Psoas muscle (tissue), 8 donors: ENCODE data around the gene SPANXN2. TPM values are rescaled to one million over a fixed set of nuclear protein-coding genes. Genes with fewer than 3 reads are reported as not detected.

Experiments
- ATAC-seq, 4 donors: fragments of 200-7000 bp; cut with Tn5 transposase; one replicate each; pipeline ENCODE4 v1.9.1; 2020; ENCODE audit warnings: moderate library complexity in 3 of 4, mild to moderate bottlenecking in 2 of 4
- DNase-seq, 2 donors: peaks; one replicate each; pipeline ENCODE4 v3.0.0-alpha.2; 2020
- H3K27ac ChIP-seq: fragments of 200-600 bp; one replicate; pipeline ENCODE4 v1.8.0; 2022
- H3K27me3 ChIP-seq, 3 donors: fragments of 200-600 bp in 1 of 3; one replicate each; pipeline versions ENCODE4 v1.6.1 to v1.8.0; 2013 to 2022; ENCODE audit warnings: low read length in 2 of 3, mild to moderate bottlenecking in 2 of 3, moderate library complexity in 1 of 3; ENCODE audit not compliant: insufficient read depth in 3 of 3
- H3K36me3 ChIP-seq, 2 donors: fragments of 200-600 bp in 1 of 2; one replicate each; pipeline versions ENCODE4 v1.6.1 to v1.8.0; 2013 to 2022; ENCODE audit warnings: low read depth in 1 of 2, mild to moderate bottlenecking in 1 of 2, moderate library complexity in 1 of 2; ENCODE audit not compliant: insufficient read depth in 1 of 2
- H3K4me1 ChIP-seq: fragments of 200-600 bp; one replicate; pipeline ENCODE4 v1.8.0; 2022
- H3K4me3 ChIP-seq: fragments of 200-600 bp; one replicate; pipeline ENCODE4 v1.8.0; 2022; ENCODE audit warnings: mild to moderate bottlenecking
- H3K9me3 ChIP-seq: fragments of 200-600 bp; one replicate; pipeline ENCODE4 v1.8.0; 2022
- CTCF ChIP-seq: fragments of 200-600 bp; IDR thresholded peaks from one replicate; pipeline ENCODE4 v1.8.0; 2022; ENCODE audit warnings: antibody characterized with exemption
- WGBS, 3 donors: extraction: QIAGEN DNeasy Blood & Tissue Kit; methylation state at CpG; one replicate each; pipeline versions ENCODE4 v1.1.6 to v1.1.7; 2013; 5-methylcytosine and 5-hydroxymethylcytosine counted together
- intact Hi-C, 2 donors: fragments of 100-400 bp; cut with DNase I; formaldehyde crosslinking; loops; one replicate each; pipeline versions ENCODE4 v1.11.0 to v1.14.2; 2022
- polyA plus RNA-seq, 3 donors: library from polyadenylated mRNA; stranded (reverse); fragments of 200-250 nt; gene quantifications; one replicate each; pipeline ENCODE4 v1.2.3, GENCODE V29; 2013
- total RNA-seq, 4 donors: library from RNA; stranded (reverse); fragmentation: NEBNext Ultra II Directional in 2 of 4; extraction: Animal tissue kit (Norgen Biotek cat#: 25700) in 2 of 4; gene quantifications; one replicate each; pipeline versions ENCODE4 v1.2.1 to v1.2.4, GENCODE V29; 2021 to 2023
- donor health status: healthy with polysubstance abuse.
- donor health status: DM: no; HTN: no; CAD: no; lungs with moderate emphysema.
- donor health status: Bipolar disorder and iron deficiency.
- donor health status: healthy.
- donor health status: DM: yes; HTN: yes; CAD: no.
- donor health status: DM: no; HTN: no; CAD: no.
- donor health status: DM: no; HTN: no; CAD: no.
- donor health status: DM: yes; HTN: yes; CAD: no.

Gene SPANXN2
- total and polyA plus RNA-seq, 7 donors, result not detected

- Histone ChIP-seq H3K9me3 (no peaks in the 10 kb centered on the region), H3K27ac (no peak overlapping the region), H3K27me3 (no peaks in the 10 kb centered on the region), H3K4me3 (no peak overlapping the region), H3K4me1 (no peaks in the 10 kb centered on the region), H3K36me3 (no peaks in the 10 kb centered on the region)
- DNase-seq (no peak), ATAC-seq (no peak)
- intact Hi-C loops, result no loop called here
- TF ChIP-seq CTCF, result no peak
Measured at GRCh38 chrX:143733866-143734265, 13.3 kb upstream of the SPANXN2 start.

GRCh38 chrX:143726296-143726695 lies 5.7 kb upstream of the SPANXN2 start:
- intact Hi-C loops, result no loop called here

GRCh38 chrX:143701460-143701859 lies 19.1 kb downstream of the SPANXN2 start:
- H3K4me3 ChIP-seq, result no peak overlapping the region
- 64 to 86% (median 65%) methylated on average over 4 of the region's 4 CpGs for WGBS, 3 donors
- ATAC-seq, result no peak
- H3K9me3 ChIP-seq, result no peaks in the 10 kb centered on the region
- TF ChIP-seq CTCF, result no peak
- H3K27me3 ChIP-seq, result no peaks in the 10 kb centered on the region
- H3K4me1 ChIP-seq, result no peaks in the 10 kb centered on the region
- no peak overlapping the region for H3K27ac ChIP-seq
- intact Hi-C loops, result no loop called here
- no peaks in the 10 kb centered on the region for H3K36me3 ChIP-seq
- no peak for DNase-seq

More at GRCh38 chrX:143726296-143726695, 5.7 kb upstream of the SPANXN2 start:
- Histone ChIP-seq H3K4me1 (no peaks in the 10 kb centered on the region), H3K36me3 (no peaks in the 10 kb centered on the region), H3K9me3 (no peaks in the 10 kb centered on the region), H3K27ac (no peak overlapping the region), H3K27me3 (no peaks in the 10 kb centered on the region), H3K4me3 (no peak overlapping the region)
- DNase-seq, result no peak
- no peak for TF ChIP-seq CTCF
- no peak for ATAC-seq
- 93 to 96% (median 95%) methylated on average over 7 to 17 of the region's 17 CpGs for WGBS, 3 donors

- DNase-seq (no peak), ATAC-seq (no peak)
- intact Hi-C loops, result no loop called here
- H3K27ac ChIP-seq, result no peak overlapping the region
- H3K4me3 ChIP-seq, result no peak overlapping the region
- H3K9me3 ChIP-seq, result no peaks in the 10 kb centered on the region
- no peaks in the 10 kb centered on the region for H3K36me3 ChIP-seq
- H3K27me3 ChIP-seq, result no peaks in the 10 kb centered on the region
- no peaks in the 10 kb centered on the region for H3K4me1 ChIP-seq
- no peak for TF ChIP-seq CTCF
- WGBS, 3 donors, result 81 to 86% (median 84%) methylated on average over 1 of the region's 1 CpG
Measured at GRCh38 chrX:143694885-143695284, 25.7 kb downstream of the SPANXN2 start.

GRCh38 chrX:143683486-143683885 lies 37.1 kb downstream of the SPANXN2 start:
- Histone ChIP-seq H3K9me3 (no peaks in the 10 kb centered on the region), H3K27me3 (no peaks in the 10 kb centered on the region), H3K36me3 (no peaks in the 10 kb centered on the region), H3K27ac (no peak overlapping the region), H3K4me3 (no peak overlapping the region), H3K4me1 (no peaks in the 10 kb centered on the region)
- intact Hi-C loops, result no loop called here
- ATAC-seq (no peak), DNase-seq (no peak)
- TF ChIP-seq CTCF, result no peak
- WGBS, 3 donors, result 19 to 36% (median 33%) methylated on average over 3 of the region's 3 CpGs
